Omental fat pad (tissue), 4 donors: ENCODE data around the gene CFAP251. TPM values are rescaled to one million over a fixed set of nuclear protein-coding genes. Genes with fewer than 3 reads are reported as not detected.

Source experiments
- ATAC-seq: fragments of 150-250 bp; one replicate; pipeline ENCODE4 v1.9.1; 2016; ENCODE audit warnings: mild to moderate bottlenecking, moderate library complexity; ENCODE audit not compliant: low FRiP score
- DNase-seq: peaks from one replicate; pipeline ENCODE4 v3.0.0-alpha.2; 2019; ENCODE audit warnings: low spot score
- total RNA-seq, 4 donors: library from RNA; depleted of rRNA; stranded (reverse); fragments of >200 nt; gene quantifications; one replicate each; pipeline ENCODE4 v1.1.0, GENCODE V29; 2016
- TF ChIP-seq, protein P1 (sequence below), 3 donors: fragments of 450-650 bp; IDR thresholded peaks; one replicate each; pipeline ENCODE4 v1.5.1; 2016 to 2017; ENCODE audit warnings: antibody characterized with exemption in 3 of 3, mild to moderate bottlenecking in 3 of 3, moderate library complexity in 2 of 3

The CFAP251 gene
- total RNA-seq, 4 donors from 2014 or later = 4.6 to 15.3 (median 7.1) TPM

DNA sequence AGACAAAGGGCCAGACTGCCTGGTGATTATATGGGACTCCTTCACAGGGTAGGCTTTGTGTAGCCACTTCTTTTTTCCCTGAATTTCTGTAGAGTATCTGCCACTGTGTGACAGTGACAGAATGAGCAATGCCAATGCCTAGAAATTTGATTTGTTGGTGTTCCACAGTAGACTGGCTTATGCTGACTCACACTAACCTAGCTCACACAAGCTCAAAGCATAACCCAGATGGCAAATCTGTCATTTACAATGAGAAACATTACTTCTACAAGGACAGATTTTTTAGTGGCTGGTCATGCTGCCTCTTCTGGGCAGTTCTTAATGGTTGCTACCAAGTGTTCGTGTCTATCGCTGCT is 15.9 kb downstream of the CFAP251 start:
- ATAC-seq (no peak), DNase-seq (no peak)
- TF ChIP-seq, protein P1, sequence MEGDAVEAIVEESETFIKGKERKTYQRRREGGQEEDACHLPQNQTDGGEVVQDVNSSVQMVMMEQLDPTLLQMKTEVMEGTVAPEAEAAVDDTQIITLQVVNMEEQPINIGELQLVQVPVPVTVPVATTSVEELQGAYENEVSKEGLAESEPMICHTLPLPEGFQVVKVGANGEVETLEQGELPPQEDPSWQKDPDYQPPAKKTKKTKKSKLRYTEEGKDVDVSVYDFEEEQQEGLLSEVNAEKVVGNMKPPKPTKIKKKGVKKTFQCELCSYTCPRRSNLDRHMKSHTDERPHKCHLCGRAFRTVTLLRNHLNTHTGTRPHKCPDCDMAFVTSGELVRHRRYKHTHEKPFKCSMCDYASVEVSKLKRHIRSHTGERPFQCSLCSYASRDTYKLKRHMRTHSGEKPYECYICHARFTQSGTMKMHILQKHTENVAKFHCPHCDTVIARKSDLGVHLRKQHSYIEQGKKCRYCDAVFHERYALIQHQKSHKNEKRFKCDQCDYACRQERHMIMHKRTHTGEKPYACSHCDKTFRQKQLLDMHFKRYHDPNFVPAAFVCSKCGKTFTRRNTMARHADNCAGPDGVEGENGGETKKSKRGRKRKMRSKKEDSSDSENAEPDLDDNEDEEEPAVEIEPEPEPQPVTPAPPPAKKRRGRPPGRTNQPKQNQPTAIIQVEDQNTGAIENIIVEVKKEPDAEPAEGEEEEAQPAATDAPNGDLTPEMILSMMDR (IDR thresholded peaks at IDR 0.05) = no peak

DNA sequence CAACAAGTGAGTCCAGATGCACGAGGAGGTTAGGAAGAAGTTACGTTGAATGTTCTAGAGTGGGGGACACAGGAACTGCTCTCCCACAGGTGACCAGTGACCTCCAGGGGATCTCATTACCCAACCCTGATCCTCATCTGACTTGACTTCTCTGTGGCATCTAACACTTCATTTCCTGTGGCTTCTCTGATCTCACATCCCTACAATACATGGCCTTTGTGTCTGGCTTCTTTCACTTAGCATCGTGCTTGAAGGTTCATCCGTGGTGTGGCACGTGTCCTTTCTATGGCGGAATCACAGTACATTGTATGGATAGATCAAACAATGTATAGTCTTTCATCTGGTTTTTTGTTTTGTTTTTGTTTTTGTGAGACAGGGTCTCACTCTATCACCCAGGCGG is 19.3 kb downstream of the CFAP251 start:
- ATAC-seq (no peak), DNase-seq (no peak)
- TF ChIP-seq, protein P1 (IDR thresholded peaks at IDR 0.05) = no peak

DNA sequence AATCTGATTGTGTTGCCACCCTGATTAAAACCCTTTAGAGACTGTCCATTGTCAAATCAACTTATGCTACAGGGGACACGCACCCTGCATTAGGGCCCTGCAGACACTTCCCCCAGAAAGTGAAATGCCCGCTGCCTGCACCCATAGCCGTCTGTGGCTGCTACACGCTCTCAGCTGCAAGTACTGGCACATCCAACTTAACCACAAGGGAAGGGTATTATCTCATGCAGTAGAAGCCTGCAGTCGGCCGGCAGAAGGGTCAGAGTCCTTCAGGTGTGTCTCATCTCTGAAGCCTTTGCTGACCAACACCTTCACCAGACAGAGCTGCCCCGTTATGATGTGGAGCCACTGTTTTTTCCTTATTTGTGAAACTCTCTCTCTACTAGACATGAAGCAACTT is 20.8 kb downstream of the CFAP251 start:
- DNase-seq (no peak), ATAC-seq (no peak)
- TF ChIP-seq, protein P1 (IDR thresholded peaks at IDR 0.05) = no peak

DNA sequence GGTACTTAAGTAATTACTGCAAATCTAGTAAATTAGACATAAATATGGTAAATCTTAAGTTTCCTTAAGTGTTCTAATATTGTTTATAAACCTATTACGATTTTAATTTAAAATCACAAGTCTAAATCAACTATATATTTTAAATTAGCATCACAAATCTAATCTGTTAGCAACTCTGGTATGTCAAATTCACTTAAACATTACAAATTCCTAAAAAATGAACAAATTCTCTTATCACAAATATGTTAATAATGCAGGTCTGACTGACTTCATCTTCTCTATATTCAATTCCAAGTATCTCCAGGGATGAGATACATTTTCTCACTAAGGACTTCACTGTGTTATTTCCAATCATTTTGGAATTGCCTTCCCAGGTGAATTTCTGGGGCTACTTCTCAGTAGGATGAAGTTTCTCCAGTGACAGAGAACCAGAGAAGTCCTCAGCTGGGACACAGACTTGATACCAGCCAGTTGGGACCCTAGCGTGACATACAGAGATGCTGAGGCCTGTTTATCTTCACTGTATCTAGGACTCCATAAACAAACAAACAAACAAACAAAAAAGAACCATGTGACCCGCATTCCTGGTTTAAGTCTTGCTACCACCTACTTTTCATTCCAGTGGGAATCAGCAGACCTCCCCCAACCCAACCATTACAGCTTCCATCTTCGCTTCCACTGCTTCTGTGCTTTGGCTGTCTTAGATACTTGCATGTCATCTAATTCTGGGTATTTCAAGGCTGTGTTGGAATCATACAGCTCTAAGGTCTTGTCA is 21.8 kb downstream of the CFAP251 start:
- no peak for ATAC-seq
- DNase-seq = no peak
- TF ChIP-seq, protein P1 (IDR thresholded peaks at IDR 0.05) = no peak

DNA sequence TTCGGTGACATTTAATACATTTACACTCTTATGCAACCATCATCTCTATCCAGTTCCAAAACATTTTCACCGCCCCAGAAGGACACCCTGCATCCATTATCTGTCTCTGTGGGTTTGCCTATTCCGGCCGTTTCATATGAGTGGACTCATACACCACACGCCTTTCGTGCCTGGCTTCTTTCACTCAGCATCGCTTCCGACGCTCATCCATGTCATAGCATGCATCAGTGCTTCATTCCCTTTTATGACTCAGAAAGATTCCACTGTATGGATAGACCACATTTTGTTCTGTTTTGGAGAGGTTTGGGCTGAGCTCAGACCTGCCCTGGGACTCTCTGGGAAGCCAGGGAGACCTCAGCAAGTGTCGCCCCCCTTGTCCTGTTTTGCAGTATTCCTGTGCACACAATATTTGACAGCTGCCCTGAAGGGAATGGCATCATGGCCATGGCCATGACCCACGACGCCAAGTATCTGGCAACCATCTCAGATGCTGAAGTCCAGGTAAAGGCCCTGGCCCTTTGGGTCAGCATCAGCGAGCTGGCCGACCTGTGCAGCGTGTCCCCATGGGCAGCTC is 23.8 kb downstream of the CFAP251 start:
- no peak for DNase-seq
- no peak for ATAC-seq
- TF ChIP-seq, protein P1 (IDR thresholded peaks at IDR 0.05) = no peak

DNA sequence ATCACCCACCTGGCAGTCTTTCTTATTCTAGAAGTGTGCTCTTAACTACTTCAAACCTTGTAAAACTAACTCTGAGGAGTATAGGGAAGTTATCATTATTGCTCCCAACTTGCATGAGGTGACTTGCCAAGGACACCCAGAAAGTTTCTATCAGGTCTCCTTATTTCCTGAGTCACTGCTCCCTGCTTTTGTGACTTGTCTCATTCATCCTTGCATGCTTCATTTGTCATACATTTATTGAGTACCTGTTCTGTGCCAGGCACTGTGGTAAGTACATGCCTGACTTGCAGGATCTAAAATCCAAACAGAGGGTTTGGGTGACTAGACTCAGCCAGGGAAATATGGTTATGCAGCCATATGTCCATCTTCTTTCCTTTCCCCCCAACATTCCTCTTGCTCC is 25.5 kb downstream of the CFAP251 start:
- TF ChIP-seq, protein P1 (IDR thresholded peaks at IDR 0.05) = no peak
- ATAC-seq = no peak

More for the DNA sequence above, 25.5 kb downstream of the CFAP251 start:
- DNase-seq = no peak
